ENCODE results near the gene NCOA1.

DNA sequence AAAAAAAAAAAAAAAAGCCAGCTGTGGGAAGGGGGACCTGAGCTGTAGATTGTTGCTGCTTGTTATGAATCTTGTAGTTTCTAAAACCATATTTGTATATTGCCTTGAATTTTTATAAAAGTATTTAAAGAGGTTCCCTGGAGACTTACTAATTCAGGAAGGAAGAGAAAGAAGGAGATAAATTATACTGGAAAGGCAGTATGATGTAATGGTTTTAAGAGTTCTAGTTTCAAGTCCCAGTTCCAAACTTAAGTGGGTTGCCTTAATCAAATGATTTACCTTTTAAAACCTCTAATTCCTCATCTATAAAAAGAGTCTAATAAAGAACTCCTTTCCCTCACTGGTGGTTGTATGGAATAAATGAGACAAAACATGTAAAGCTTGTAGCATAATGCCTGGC lies 240.0 kb downstream of the NCOA1 start:
- TF ChIP-seq, protein P1, sequence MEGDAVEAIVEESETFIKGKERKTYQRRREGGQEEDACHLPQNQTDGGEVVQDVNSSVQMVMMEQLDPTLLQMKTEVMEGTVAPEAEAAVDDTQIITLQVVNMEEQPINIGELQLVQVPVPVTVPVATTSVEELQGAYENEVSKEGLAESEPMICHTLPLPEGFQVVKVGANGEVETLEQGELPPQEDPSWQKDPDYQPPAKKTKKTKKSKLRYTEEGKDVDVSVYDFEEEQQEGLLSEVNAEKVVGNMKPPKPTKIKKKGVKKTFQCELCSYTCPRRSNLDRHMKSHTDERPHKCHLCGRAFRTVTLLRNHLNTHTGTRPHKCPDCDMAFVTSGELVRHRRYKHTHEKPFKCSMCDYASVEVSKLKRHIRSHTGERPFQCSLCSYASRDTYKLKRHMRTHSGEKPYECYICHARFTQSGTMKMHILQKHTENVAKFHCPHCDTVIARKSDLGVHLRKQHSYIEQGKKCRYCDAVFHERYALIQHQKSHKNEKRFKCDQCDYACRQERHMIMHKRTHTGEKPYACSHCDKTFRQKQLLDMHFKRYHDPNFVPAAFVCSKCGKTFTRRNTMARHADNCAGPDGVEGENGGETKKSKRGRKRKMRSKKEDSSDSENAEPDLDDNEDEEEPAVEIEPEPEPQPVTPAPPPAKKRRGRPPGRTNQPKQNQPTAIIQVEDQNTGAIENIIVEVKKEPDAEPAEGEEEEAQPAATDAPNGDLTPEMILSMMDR (IDR thresholded peaks at IDR 0.05; ENCODE audit: insufficient read depth, low read length), result no peak
- TF ChIP-seq POLR2AphosphoS5 (IDR thresholded peaks at IDR 0.05; ENCODE audit: low read depth), result no peak
- TF ChIP-seq, protein P2, sequence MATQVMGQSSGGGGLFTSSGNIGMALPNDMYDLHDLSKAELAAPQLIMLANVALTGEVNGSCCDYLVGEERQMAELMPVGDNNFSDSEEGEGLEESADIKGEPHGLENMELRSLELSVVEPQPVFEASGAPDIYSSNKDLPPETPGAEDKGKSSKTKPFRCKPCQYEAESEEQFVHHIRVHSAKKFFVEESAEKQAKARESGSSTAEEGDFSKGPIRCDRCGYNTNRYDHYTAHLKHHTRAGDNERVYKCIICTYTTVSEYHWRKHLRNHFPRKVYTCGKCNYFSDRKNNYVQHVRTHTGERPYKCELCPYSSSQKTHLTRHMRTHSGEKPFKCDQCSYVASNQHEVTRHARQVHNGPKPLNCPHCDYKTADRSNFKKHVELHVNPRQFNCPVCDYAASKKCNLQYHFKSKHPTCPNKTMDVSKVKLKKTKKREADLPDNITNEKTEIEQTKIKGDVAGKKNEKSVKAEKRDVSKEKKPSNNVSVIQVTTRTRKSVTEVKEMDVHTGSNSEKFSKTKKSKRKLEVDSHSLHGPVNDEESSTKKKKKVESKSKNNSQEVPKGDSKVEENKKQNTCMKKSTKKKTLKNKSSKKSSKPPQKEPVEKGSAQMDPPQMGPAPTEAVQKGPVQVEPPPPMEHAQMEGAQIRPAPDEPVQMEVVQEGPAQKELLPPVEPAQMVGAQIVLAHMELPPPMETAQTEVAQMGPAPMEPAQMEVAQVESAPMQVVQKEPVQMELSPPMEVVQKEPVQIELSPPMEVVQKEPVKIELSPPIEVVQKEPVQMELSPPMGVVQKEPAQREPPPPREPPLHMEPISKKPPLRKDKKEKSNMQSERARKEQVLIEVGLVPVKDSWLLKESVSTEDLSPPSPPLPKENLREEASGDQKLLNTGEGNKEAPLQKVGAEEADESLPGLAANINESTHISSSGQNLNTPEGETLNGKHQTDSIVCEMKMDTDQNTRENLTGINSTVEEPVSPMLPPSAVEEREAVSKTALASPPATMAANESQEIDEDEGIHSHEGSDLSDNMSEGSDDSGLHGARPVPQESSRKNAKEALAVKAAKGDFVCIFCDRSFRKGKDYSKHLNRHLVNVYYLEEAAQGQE (IDR thresholded peaks at IDR 0.05; ENCODE audit: insufficient replicate concordance, low read depth), result no peak

All from HL-60 (cell line).